ENCODE measurements around the gene FAM20A. TPM values are rescaled to one million over a fixed set of nuclear protein-coding genes. Genes with fewer than 3 reads are reported as not detected.

FAM20A gene
- polyA plus RNA-seq, 1 donor (not counting 4 experiments of a cell fraction or from before 2014, with no cell fraction given): not detected

GRCh38 chr17:68595496-68595895 is 5.7 kb downstream of the FAM20A start:
- H3K4me3 ChIP-seq (ENCODE audit: control insufficient read depth in 2 of 3, extremely low read depth in 1 of 3, insufficient read depth in 2 of 3, low read depth in 1 of 3, low read length in 3 of 3): no peak overlapping the region
- H3K36me3 ChIP-seq (ENCODE audit: control insufficient read depth in 2 of 2, extremely low read depth in 1 of 2, insufficient read depth in 2 of 2, low read length in 2 of 2): no peaks in the 10 kb centered on the region
- H3K4me1 ChIP-seq (ENCODE audit: control insufficient read depth, extremely low read depth, insufficient read depth, low read length): no peaks in the 10 kb centered on the region
- no peaks in the 10 kb centered on the region for H3K9me3 ChIP-seq (ENCODE audit: control insufficient read depth, low read depth, low read length)
- no peaks in the 10 kb centered on the region for H4K20me1 ChIP-seq (ENCODE audit: control insufficient read depth, extremely low read depth, insufficient read depth, low read length)
- no peaks in the 10 kb centered on the region for H3K79me2 ChIP-seq (ENCODE audit: control insufficient read depth, insufficient read depth, low read length)
- TF ChIP-seq EZH2 (IDR thresholded peaks at IDR 0.05; ENCODE audit: low read length): no peak
- TF ChIP-seq CTCF (optimal IDR thresholded peaks at IDR 0.05 in 1 of 3, IDR thresholded peaks at IDR 0.05 in 1 of 3, conservative IDR thresholded peaks at IDR 0.05 in 1 of 3; ENCODE audit: extremely low read depth in 1 of 3, insufficient read depth in 2 of 3, low read length in 3 of 3): no peak
- no peaks in the 10 kb centered on the region for H3K9me1 ChIP-seq (ENCODE audit: control insufficient read depth, extremely low read depth, insufficient read depth, low read length)
- H2AFZ ChIP-seq (ENCODE audit: control insufficient read depth, low read length): no peak overlapping the region
- H3K4me2 ChIP-seq (ENCODE audit: control insufficient read depth, extremely low read depth, insufficient read depth, low read depth, low read length): no peak overlapping the region
- peaks cover 13% of the 10 kb centered on the region for H3K27me3 ChIP-seq (ENCODE audit: control insufficient read depth, extremely low read depth, insufficient read depth, low read length)
- dilution Hi-C loops (cut with MboI; ENCODE audit: extremely low pct_ligation_motif_present, low sequenced_read_pairs): no loop called here
- DNase-seq (ENCODE audit: low read depth, low spot score) (no peak), FAIRE-seq (no peak)
- H3K27ac ChIP-seq (ENCODE audit: control insufficient read depth, insufficient read depth, low read length): no peak overlapping the region
- H3K9ac ChIP-seq (ENCODE audit: control insufficient read depth, extremely low read depth, insufficient read depth, low read length): no peak overlapping the region

GRCh38 chr17:68594552-68594951 is 6.6 kb downstream of the FAM20A start:
- no peaks in the 10 kb centered on the region for H3K36me3 ChIP-seq (ENCODE audit: control insufficient read depth in 2 of 2, extremely low read depth in 1 of 2, insufficient read depth in 2 of 2, low read length in 2 of 2)
- H2AFZ ChIP-seq (ENCODE audit: control insufficient read depth, low read length): no peak overlapping the region
- DNase-seq (ENCODE audit: low read depth, low spot score): no peak
- H3K9me3 ChIP-seq (ENCODE audit: control insufficient read depth, low read depth, low read length): no peaks in the 10 kb centered on the region
- peaks cover 3% of the 10 kb centered on the region for H3K27me3 ChIP-seq (ENCODE audit: control insufficient read depth, extremely low read depth, insufficient read depth, low read length)
- H4K20me1 ChIP-seq (ENCODE audit: control insufficient read depth, extremely low read depth, insufficient read depth, low read length): no peaks in the 10 kb centered on the region
- H3K4me2 ChIP-seq (ENCODE audit: control insufficient read depth, extremely low read depth, insufficient read depth, low read depth, low read length): no peak overlapping the region
- no peak overlapping the region for H3K27ac ChIP-seq (ENCODE audit: control insufficient read depth, insufficient read depth, low read length)
- H3K79me2 ChIP-seq (ENCODE audit: control insufficient read depth, insufficient read depth, low read length): no peaks in the 10 kb centered on the region
- no peaks in the 10 kb centered on the region for H3K4me1 ChIP-seq (ENCODE audit: control insufficient read depth, extremely low read depth, insufficient read depth, low read length)
- TF ChIP-seq CTCF (optimal IDR thresholded peaks at IDR 0.05 in 1 of 3, IDR thresholded peaks at IDR 0.05 in 1 of 3, conservative IDR thresholded peaks at IDR 0.05 in 1 of 3; ENCODE audit: extremely low read depth in 1 of 3, insufficient read depth in 2 of 3, low read length in 3 of 3): no peak
- TF ChIP-seq EZH2 (IDR thresholded peaks at IDR 0.05; ENCODE audit: low read length): no peak
- FAIRE-seq: no peak
- H3K9ac ChIP-seq (ENCODE audit: control insufficient read depth, extremely low read depth, insufficient read depth, low read length): no peak overlapping the region
- dilution Hi-C loops (cut with MboI; ENCODE audit: extremely low pct_ligation_motif_present, low sequenced_read_pairs): no loop called here
- H3K9me1 ChIP-seq (ENCODE audit: control insufficient read depth, extremely low read depth, insufficient read depth, low read length): no peaks in the 10 kb centered on the region
- H3K4me3 ChIP-seq (ENCODE audit: control insufficient read depth in 2 of 3, extremely low read depth in 1 of 3, insufficient read depth in 2 of 3, low read depth in 1 of 3, low read length in 3 of 3): no peak overlapping the region

Measured in keratinocyte (primary cell).